ENCODE measurements around the gene CERS6. TPM values are rescaled to one million over a fixed set of nuclear protein-coding genes. Genes with fewer than 3 reads are reported as not detected.

CERS6 gene
- total and polyA plus RNA-seq, 10 of the 15 experiments (the other 5 are each of a cell fraction or from before 2014, with no cell fraction given) = 1.3 to 20.4 (median 14.1) TPM

DNA sequence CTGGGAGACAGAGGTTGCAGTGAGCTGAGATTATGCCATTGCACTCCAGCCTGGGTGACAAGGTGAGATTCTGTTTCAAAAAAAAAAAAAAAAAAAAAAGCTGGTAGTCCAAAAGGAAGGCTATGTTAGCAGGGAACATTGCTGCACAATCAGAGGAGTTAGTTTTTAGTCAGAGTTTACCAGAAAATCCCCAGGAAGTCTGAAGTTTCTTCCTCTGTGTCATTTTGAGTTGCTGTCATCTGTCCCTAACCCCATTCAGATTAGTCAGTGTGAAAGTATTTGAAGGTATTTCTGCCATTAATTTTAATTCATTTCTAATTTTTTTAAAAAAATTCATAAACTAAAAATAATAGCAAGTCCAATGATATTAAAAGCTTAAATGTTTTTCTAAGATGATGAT lies 33.5 kb upstream of the CERS6 start (continued):
- TF ChIP-seq, protein P1, sequence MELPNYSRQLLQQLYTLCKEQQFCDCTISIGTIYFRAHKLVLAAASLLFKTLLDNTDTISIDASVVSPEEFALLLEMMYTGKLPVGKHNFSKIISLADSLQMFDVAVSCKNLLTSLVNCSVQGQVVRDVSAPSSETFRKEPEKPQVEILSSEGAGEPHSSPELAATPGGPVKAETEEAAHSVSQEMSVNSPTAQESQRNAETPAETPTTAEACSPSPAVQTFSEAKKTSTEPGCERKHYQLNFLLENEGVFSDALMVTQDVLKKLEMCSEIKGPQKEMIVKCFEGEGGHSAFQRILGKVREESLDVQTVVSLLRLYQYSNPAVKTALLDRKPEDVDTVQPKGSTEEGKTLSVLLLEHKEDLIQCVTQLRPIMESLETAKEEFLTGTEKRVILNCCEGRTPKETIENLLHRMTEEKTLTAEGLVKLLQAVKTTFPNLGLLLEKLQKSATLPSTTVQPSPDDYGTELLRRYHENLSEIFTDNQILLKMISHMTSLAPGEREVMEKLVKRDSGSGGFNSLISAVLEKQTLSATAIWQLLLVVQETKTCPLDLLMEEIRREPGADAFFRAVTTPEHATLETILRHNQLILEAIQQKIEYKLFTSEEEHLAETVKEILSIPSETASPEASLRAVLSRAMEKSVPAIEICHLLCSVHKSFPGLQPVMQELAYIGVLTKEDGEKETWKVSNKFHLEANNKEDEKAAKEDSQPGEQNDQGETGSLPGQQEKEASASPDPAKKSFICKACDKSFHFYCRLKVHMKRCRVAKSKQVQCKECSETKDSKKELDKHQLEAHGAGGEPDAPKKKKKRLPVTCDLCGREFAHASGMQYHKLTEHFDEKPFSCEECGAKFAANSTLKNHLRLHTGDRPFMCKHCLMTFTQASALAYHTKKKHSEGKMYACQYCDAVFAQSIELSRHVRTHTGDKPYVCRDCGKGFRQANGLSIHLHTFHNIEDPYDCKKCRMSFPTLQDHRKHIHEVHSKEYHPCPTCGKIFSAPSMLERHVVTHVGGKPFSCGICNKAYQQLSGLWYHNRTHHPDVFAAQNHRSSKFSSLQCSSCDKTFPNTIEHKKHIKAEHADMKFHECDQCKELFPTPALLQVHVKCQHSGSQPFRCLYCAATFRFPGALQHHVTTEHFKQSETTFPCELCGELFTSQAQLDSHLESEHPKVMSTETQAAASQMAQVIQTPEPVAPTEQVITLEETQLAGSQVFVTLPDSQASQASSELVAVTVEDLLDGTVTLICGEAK (IDR thresholded peaks at IDR 0.05; ENCODE audit: borderline replicate concordance) = no peak
- TF ChIP-seq SMAD5 (IDR thresholded peaks at IDR 0.05; ENCODE audit: low read depth) = no peak
- no peak for TF ChIP-seq YY1 (IDR thresholded peaks at IDR 0.05; ENCODE audit: low read depth, low read length)
- TF ChIP-seq RB1 (IDR thresholded peaks at IDR 0.05; ENCODE audit: borderline replicate concordance) = no peak
- TF ChIP-seq TCF12 (IDR thresholded peaks at IDR 0.05; ENCODE audit: low read depth, low read length) = no peak
- TF ChIP-seq, protein P2, sequence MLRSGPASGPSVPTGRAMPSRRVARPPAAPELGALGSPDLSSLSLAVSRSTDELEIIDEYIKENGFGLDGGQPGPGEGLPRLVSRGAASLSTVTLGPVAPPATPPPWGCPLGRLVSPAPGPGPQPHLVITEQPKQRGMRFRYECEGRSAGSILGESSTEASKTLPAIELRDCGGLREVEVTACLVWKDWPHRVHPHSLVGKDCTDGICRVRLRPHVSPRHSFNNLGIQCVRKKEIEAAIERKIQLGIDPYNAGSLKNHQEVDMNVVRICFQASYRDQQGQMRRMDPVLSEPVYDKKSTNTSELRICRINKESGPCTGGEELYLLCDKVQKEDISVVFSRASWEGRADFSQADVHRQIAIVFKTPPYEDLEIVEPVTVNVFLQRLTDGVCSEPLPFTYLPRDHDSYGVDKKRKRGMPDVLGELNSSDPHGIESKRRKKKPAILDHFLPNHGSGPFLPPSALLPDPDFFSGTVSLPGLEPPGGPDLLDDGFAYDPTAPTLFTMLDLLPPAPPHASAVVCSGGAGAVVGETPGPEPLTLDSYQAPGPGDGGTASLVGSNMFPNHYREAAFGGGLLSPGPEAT (IDR thresholded peaks at IDR 0.05; ENCODE audit: low read depth) = no peak
- no peak for TF ChIP-seq SRF (IDR thresholded peaks at IDR 0.05; ENCODE audit: low read depth in 2 of 2, low read length in 2 of 2)
- TF ChIP-seq IRF4 (IDR thresholded peaks at IDR 0.05; ENCODE audit: low read depth, low read length) = peak; percentile 19; the same call in 1 of the 2 replicates
- no peak for TF ChIP-seq PAX5 (IDR thresholded peaks at IDR 0.05; ENCODE audit: borderline replicate concordance, low read depth, low read length)
- TF ChIP-seq KAT2A (conservative IDR thresholded peaks at IDR 0.05; ENCODE audit: control insufficient read depth, low read depth, low read length) = no peak
- TF ChIP-seq TCF3 (IDR thresholded peaks at IDR 0.05; ENCODE audit: borderline replicate concordance, insufficient read depth, low read depth, low read length) = no peak
- no peak for TF ChIP-seq PML (IDR thresholded peaks at IDR 0.05; ENCODE audit: low read length)
- no peak for TF ChIP-seq JUND (IDR thresholded peaks at IDR 0.05; ENCODE audit: low read depth, low read length)
- peak; percentile 37; the same call in 1 of the 2 replicates for TF ChIP-seq RUNX3 (IDR thresholded peaks at IDR 0.05; ENCODE audit: low read length)
- no peak for TF ChIP-seq IRF3 (IDR thresholded peaks at IDR 0.05)
- TF ChIP-seq, protein P3, sequence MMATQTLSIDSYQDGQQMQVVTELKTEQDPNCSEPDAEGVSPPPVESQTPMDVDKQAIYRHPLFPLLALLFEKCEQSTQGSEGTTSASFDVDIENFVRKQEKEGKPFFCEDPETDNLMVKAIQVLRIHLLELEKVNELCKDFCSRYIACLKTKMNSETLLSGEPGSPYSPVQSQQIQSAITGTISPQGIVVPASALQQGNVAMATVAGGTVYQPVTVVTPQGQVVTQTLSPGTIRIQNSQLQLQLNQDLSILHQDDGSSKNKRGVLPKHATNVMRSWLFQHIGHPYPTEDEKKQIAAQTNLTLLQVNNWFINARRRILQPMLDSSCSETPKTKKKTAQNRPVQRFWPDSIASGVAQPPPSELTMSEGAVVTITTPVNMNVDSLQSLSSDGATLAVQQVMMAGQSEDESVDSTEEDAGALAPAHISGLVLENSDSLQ (IDR thresholded peaks at IDR 0.05) = no peak
- no peak for TF ChIP-seq SMAD1 (IDR thresholded peaks at IDR 0.05; ENCODE audit: low read depth, partially characterized antibody)
- no peak for TF ChIP-seq ZNF687 (IDR thresholded peaks at IDR 0.05)
- no peak for TF ChIP-seq SREBF2 (IDR thresholded peaks at IDR 0.05; ENCODE audit: low read length)
- TF ChIP-seq FOXK2 (IDR thresholded peaks at IDR 0.05) = no peak

All from GM12878 (cell line).